ENCODE results near the gene PLEKHM2.

DNA sequence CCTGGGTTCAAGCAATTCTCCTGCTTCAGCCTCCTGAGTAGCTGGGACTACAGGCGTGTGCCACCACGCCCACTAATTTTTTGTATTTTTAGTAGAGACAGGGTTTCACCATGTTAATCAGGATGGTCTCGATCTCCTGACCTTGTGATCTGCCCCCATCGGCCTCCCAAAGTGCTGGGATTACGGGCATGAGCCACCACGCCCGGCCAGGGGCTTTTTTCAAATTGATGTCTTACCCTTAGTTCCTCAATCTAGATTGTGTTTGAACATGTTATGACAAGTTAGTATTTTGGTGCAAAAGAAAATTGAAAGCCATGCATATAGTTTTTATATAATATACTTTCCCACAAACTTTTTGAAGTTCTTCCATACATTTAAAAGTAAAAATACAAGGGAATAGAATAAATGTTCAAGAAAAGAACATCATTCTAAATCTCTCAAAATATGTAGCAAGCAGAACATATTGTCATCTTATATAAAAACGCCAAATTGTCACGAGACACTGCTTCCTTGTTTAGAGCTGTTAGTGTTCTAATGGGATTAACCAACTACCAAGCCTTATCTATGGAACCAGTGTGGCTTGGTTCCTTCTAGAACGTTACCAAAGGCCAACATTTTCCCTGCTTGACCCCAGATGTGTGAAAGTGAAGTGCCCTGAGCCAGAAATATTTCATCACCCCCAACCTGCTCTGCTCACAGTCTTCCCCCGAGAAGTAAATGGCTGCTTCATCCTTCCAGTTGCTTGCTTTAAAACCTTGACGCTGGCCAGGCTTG lies 9.5 kb upstream of the PLEKHM2 start:
- TF ChIP-seq, protein P1, sequence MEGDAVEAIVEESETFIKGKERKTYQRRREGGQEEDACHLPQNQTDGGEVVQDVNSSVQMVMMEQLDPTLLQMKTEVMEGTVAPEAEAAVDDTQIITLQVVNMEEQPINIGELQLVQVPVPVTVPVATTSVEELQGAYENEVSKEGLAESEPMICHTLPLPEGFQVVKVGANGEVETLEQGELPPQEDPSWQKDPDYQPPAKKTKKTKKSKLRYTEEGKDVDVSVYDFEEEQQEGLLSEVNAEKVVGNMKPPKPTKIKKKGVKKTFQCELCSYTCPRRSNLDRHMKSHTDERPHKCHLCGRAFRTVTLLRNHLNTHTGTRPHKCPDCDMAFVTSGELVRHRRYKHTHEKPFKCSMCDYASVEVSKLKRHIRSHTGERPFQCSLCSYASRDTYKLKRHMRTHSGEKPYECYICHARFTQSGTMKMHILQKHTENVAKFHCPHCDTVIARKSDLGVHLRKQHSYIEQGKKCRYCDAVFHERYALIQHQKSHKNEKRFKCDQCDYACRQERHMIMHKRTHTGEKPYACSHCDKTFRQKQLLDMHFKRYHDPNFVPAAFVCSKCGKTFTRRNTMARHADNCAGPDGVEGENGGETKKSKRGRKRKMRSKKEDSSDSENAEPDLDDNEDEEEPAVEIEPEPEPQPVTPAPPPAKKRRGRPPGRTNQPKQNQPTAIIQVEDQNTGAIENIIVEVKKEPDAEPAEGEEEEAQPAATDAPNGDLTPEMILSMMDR (conservative IDR thresholded peaks at IDR 0.05; ENCODE audit: low read length) = no peak
- TF ChIP-seq EZH2phosphoT487 (IDR thresholded peaks at IDR 0.05; ENCODE audit: borderline replicate concordance, low read depth, low read length) = no peak

Measured in OCI-LY7 (cell line).